Upper lobe of left lung (tissue), 4 donors: ENCODE data around the gene MRPS2.
"Not testable (repeated sequence)": the region's sequence is repeated elsewhere in the genome, so short reads cannot be mapped to it uniquely, and the experiment has no call there.

Source experiments
- POLR2A ChIP-seq, 4 donors: fragments of 450-650 bp; IDR thresholded peaks; one replicate each; pipeline ENCODE4 v1.5.1; 2016 to 2017; ENCODE audit warnings: antibody characterized with exemption in 4 of 4, mild to moderate bottlenecking in 2 of 4
- POLR2AphosphoS5 ChIP-seq, 2 donors: sonication (generic); formaldehyde crosslinking; IDR thresholded peaks; one replicate each; pipeline ENCODE4 v1.5.1; 2017; ENCODE audit warnings: antibody characterized with exemption in 2 of 2
- TF ChIP-seq, protein P1 (sequence below), 6 experiments: fragments of 450-650 bp in 4 of 6; fragments of 200-600 bp in 2 of 6; sonication (generic) in 2 of 6; IDR thresholded peaks; one replicate each; pipeline ENCODE4 v1.5.1; 2016 to 2019; ENCODE audit warnings: antibody characterized with exemption in 6 of 6

DNA sequence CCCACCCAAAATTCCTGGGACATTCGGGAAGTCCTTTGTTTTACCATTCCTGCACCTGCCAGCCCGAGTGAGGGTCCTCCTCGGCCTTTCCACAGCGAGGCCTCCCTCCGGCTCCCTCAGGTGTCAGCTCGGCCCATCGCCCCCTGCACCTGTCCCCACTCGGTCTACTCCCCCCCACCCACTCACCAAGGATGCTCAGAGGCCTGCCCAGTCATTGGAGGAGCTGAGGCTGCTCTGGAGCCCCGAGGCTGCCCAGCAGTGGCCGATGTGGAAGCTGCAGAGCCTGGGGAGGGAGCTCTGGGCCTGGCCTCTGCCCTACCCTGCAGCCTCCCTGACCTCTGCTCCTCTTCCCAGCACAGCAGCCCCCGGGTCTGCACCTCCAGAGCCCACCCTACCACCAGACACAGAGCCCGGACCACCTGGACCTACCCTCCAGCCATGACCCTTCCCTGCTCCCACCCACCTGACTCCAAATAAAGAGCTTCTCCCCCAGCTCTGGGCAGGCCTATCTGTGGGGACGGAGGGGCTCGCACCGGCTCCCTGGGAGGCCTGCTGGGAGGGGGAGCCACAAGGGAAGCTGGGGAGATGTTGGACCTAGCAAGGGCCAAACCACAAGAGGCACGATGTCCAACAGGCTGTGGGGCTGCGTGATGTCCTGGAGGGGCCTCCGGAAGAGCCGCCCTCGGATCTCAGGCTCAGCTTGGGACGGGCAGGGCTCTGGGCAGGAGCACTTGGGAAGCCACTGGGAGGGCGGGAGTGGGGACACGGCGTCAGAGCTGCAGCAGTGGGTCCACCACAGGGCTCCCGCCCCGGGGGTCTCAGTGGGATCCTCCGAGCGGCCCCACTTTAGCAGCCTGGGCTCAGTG lies 49.2 kb downstream of the MRPS2 start:
- TF ChIP-seq, protein P1, sequence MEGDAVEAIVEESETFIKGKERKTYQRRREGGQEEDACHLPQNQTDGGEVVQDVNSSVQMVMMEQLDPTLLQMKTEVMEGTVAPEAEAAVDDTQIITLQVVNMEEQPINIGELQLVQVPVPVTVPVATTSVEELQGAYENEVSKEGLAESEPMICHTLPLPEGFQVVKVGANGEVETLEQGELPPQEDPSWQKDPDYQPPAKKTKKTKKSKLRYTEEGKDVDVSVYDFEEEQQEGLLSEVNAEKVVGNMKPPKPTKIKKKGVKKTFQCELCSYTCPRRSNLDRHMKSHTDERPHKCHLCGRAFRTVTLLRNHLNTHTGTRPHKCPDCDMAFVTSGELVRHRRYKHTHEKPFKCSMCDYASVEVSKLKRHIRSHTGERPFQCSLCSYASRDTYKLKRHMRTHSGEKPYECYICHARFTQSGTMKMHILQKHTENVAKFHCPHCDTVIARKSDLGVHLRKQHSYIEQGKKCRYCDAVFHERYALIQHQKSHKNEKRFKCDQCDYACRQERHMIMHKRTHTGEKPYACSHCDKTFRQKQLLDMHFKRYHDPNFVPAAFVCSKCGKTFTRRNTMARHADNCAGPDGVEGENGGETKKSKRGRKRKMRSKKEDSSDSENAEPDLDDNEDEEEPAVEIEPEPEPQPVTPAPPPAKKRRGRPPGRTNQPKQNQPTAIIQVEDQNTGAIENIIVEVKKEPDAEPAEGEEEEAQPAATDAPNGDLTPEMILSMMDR (IDR thresholded peaks at IDR 0.05): not testable (repeated sequence)
- not testable (repeated sequence) for TF ChIP-seq POLR2AphosphoS5, POLR2A (IDR thresholded peaks at IDR 0.05)
